ENCODE data around the gene CACNA2D3. TPM values are rescaled to one million over a fixed set of nuclear protein-coding genes. Genes with fewer than 3 reads are reported as not detected.

CACNA2D3 gene
- polyA plus RNA-seq, 1 donor = 1.6 TPM

- DNase-seq = no peak
These were observed 95.5 kb downstream of the CACNA2D3 start for GRCh38 chr3:54217828-54218227.

DNA sequence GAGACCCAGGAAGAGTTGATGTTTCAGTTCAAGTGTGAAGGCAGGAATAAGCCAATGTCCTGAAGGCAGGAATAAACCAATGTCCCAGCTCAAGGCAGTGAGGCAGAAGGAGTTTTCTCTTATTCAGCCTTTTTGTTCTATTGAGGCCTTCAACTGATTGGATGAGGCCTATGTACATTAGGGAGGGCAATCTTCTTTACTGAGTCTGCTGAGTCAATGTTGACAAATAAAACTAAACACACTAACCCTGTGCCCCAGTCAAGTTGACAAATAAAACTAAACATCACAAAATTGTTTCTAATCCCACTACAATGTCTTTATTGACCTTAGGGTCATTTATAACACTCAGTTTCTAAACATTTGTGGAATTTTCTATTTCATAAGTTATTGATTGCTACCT is 100.0 kb downstream of the CACNA2D3 start:
- no peak for DNase-seq

DNA sequence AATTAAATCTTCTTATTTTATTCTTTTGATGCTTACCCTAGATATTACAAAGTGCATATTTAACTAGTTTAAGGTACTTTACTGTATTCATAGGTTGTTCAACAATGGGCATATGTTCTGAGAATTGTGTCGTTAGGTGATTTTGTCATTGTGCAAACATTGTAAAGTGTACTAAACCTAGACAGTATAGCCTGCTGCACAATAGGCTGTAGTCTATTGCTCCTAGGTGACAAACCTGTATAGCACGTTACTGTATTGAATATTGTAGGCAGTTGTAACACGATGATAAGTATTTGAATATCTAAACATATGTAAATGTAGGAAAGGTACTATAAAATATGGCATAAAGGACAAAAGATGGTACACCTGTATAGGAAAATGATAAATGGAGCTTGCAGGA is 100.7 kb downstream of the CACNA2D3 start:
- DNase-seq = no peak

DNA sequence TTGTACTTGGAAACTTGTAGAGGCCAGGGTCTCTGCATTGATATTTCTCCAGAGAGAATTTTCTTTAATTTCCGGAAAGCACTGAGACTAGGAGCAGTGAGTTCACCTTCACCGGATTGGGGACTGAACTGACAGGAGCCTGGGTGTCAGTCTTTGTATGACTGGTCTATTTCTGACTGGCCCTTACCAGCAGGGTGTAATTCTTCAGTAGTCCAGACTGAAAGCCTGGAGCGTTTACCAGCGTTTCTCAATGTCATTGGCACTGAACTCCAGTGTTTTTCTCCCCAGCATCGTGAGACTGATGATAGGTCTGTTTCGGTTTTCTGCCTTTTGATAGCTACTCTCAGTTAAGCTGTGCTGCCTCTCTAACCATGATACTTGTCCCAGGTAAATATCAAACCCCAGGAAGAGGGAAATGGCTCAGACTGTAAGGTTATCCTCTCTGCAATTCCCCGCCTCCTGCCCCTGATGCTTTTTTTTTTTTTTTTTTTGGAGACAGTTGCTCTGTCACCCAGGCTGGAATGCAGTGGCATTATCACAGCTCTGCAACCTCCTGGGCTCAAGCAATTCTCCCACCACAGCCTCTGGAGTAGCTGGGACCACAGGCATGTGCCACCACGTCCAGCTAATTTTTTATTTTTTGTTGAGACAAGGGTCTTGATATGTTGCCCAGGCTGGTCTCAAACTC is 103.6 kb downstream of the CACNA2D3 start:
- DNase-seq = no peak

DNA sequence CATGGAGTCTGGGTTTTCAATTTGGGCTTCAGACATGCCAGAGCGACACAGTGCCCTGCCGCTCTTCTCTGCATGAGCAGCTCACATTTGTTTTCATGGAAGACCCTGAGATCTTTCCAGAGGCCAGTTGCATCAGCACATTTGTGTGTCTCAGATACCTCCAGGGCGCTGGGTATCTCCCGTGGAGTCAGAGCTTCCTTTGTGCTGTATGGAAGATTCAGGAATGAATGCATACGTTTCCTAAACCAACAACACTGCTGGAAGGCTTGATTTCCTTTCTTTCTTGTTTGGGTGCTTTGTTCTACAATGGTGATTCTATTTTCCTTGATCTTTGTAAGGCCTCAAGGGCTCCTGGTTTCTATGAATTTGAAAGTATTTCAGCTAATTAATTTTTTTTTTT is 106.5 kb downstream of the CACNA2D3 start:
- no peak for DNase-seq

DNA sequence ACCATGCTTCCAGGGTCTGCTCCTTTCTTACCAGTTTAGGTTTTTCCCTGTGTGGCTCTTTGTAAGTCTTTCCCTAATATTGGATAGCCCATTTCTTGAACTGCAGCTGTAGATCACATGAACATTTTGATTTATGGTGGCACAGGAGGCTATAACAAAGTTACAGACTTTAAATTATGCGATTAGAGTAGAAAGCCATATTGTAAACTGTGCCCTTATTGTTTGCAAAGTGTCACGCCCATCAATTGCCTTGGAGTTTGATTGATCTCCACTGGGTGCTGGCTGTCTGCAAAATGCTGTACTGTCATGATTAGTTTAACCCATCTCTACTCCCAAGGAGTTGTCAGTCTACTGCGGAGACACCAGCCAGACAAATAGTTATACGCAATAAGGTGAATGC is 110.3 kb downstream of the CACNA2D3 start:
- DNase-seq = no peak

DNA sequence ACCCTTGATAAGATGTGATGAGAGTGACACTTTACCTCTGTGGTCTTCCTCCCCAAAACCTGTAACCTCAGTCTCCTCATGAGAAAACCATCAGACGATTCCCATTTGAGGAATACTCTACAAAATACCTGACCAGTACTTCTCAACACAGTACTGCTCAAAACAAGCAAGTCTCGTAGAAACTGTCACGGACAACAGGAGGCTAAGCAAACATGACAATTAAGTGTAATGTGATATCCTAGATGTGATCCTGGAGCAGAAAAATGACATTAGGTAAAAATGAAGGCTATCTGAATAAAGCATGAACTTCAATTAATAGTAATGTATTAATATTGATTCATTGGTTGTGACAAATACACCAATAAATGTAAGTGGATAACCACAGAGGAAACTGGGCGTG is 113.6 kb downstream of the CACNA2D3 start:
- DNase-seq = no peak

GRCh38 chr3:54237109-54237508 is 114.8 kb downstream of the CACNA2D3 start:
- no peak for DNase-seq

DNA sequence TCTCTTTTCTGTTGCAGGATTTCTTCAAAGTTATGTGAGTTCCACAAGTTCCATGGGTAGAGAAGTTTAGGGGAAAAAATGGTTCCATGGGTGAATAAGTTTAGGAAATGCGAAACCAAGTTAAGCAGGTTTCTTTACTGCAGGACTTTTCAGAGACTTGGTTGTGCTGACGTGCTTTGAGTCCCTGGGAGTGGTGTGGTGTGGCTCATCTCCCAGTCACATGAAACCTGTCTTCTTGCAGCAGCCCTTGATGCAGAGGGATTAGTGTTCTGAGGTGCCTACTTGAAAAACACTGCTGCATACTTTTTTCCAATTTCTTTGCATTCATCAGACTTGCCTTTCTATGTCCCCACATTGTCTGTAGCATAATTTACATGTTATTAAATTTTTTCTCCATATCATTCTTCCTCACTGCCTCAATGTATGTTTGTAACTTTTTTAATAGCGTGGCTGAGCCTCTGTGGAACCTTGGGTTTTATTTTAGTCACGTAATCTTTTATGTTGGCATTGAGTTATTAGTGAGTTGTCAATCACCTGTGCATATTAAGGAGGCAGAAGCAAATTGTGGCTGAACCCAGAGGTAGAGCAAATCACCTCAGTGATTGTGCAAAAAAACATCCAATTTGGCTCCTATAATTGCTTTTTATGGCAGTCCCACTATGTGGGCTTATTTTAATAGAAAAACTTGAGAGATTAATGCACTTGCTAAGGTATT is 115.6 kb downstream of the CACNA2D3 start:
- no peak for DNase-seq

DNA sequence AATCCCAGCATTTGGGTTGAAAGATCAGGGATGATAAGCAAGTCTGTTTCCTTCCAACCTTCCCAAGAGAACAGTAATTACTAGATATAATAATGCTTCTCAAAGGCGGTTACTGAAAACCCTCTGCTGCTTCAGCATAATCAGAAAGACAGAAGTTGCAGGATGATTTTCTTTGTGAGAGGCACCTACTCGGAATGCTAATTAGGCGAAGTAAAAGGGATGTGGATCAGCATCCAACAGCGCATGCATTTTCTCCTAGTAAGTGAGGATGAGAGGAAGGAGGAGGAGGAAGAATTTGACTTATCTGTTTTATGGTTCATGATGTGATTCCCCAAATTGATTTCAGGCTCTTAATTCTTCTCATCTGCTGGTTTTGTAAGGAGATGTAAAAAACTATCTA is 118.0 kb downstream of the CACNA2D3 start:
- DNase-seq = no peak

- DNase-seq = no peak
These were observed 120.9 kb downstream of the CACNA2D3 start for GRCh38 chr3:54243056-54243931.

DNA sequence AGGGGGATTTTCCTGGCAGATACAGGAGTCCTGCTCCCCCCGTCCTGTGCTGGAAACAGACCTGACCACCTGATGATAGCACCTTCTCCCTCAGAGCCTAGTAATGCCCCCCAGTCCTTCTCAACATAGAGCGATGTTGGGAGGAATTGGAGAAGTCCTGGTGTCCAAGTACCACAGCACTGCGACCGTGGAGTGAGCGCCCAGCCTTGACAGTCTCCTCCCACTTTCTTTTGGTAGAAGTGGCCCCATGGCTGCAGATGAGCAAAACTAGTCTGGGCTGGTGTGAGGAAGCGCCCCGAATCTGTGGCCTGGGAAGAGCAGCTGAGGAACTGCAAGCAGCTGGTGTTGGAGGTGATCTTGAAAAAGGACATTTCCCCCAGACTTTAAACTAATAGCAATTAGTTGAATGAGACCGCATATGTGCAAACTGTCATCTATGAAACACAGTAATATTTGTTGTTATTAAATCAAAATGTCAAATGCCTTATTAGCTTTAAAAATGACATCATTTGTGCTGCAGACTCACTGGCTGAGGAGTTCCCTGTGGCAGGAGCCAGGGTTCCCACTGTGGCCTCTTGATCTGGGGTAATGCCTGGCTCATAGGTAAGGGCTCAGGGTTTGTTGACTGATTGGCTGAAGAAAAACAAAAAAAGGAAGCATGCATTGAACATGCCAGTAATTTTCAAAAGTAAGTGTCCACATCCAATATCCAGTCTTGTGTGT is 121.8 kb downstream of the CACNA2D3 start:
- no peak for DNase-seq

DNA sequence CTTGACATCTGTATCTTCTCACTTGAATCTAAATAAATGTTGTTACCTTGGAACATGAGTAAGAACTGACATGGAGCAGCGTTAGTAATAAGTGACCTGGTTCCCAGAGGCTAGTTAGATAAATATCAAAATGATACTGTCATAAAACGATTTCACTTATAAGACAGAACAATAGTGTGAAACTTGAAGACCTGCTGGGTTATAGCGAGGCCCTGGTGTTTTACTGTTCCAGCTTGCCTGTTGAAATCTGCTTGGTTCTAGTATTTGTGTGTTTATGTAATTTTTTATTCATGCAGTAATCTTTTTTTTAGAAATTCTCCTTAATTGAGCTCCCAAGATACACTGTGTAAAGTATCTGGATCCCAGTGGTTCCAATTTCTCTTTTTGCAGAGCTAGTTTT is 129.4 kb downstream of the CACNA2D3 start:
- DNase-seq = no peak

- DNase-seq = peak; percentile 34
These were observed 134.9 kb downstream of the CACNA2D3 start for GRCh38 chr3:54257125-54257720.

- DNase-seq = no peak
These were observed 137.3 kb downstream of the CACNA2D3 start for GRCh38 chr3:54259636-54260035.

DNA sequence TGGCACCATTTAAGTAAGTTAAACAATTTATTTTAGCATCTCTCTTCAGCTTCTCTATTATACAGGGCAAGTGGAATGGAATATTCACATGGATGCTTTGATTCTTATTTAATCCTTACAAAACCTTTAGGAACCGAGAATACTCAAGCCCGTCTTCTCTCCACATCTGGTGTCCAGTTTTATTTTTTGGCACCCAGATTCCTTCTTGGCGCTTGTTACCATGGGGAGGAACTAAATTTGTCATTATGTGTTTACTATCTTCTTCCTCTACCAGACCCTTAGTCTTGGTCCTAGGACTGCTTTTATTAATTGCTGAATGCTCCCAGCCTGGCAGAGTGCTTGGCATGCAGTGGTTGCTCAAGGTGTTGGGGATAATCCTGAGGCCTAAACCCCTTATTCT is 138.8 kb downstream of the CACNA2D3 start:
- no peak for DNase-seq

- DNase-seq = no peak
These were observed 140.2 kb downstream of the CACNA2D3 start for GRCh38 chr3:54262541-54262940.

GRCh38 chr3:54262946-54263345 is 140.6 kb downstream of the CACNA2D3 start:
- DNase-seq = no peak

- DNase-seq = no peak
These were observed 141.7 kb downstream of the CACNA2D3 start for GRCh38 chr3:54264050-54264449.

- DNase-seq = no peak
These were observed 148.6 kb downstream of the CACNA2D3 start for GRCh38 chr3:54270816-54271526.

DNA sequence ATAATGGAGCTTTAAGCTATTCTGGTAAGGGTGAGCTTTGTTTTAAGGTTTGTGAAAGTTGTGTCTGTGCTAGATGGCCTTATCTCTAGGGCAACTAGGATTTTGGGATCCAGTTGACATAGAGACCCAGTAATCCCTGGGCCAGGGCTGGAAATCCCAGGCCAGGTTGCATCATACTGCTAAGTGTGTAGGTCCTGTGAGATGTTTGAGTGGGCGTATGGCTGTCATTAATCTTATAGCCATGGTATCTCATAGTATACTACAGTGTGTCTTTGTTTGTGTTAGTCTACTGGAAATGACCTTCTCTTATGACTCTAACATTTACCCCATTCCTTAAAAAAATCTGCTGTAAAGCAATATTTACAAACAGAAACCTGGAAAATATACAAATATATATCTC is 151.4 kb downstream of the CACNA2D3 start:
- DNase-seq = no peak

Measured in left kidney (tissue), 2 donors.